Fibroblast of lung (primary cell): Measurements from ENCODE around the gene NPM1. TPM values are rescaled to one million over a fixed set of nuclear protein-coding genes. Genes with fewer than 3 reads are reported as not detected.

Experiments
- DNase-seq, 2 donors: peaks; one replicate each; pipeline versions ENCODE4 v3.0.0 to v3.0.0-alpha.2; 2010; ENCODE audit warnings: low read depth in 2 of 2
- H2AFZ ChIP-seq: 2 replicates; pipeline ENCODE4 v1.5.1; 2012; ENCODE audit warnings: low read length, control low read depth, inconsistent platforms
- H3K27ac ChIP-seq: 2 replicates; pipeline ENCODE4 v1.5.1; 2011; ENCODE audit warnings: low read length, control low read depth; ENCODE audit not compliant: insufficient read depth
- H3K27me3 ChIP-seq: 2 replicates; pipeline ENCODE4 v1.5.1; 2011; ENCODE audit warnings: mild to moderate bottlenecking, low read length; ENCODE audit not compliant: control insufficient read depth, insufficient read depth
- H3K36me3 ChIP-seq: 2 replicates; pipeline ENCODE4 v1.5.1; 2011; ENCODE audit warnings: low read length; ENCODE audit not compliant: control insufficient read depth, insufficient read depth
- H3K4me1 ChIP-seq: 2 replicates; pipeline ENCODE4 v1.5.1; 2011; ENCODE audit warnings: low read length; ENCODE audit not compliant: control insufficient read depth, insufficient read depth; ENCODE audit errors: extremely low read depth
- H3K4me2 ChIP-seq: 2 replicates; pipeline ENCODE4 v1.5.1; 2011; ENCODE audit warnings: low read length, control low read depth; ENCODE audit not compliant: insufficient read depth; ENCODE audit errors: extremely low read depth
- H3K4me3 ChIP-seq, 4 experiments: fragments of 200-600 bp in 1 of 4; sonication (generic) in 1 of 4; replicated peaks in 1 of 4; 2 replicates each; pipeline ENCODE4 v1.5.1; 2011 to 2016; ENCODE audit warnings: low read length in 4 of 4, low read depth in 3 of 4, mild to moderate bottlenecking in 3 of 4, control low read depth in 2 of 4, inconsistent platforms in 1 of 4, mixed read lengths in 1 of 4; ENCODE audit not compliant: insufficient read depth in 1 of 4; ENCODE audit errors: control extremely low read depth in 1 of 4
- H3K79me2 ChIP-seq: 2 replicates; pipeline ENCODE4 v1.5.1; 2012; ENCODE audit warnings: mild to moderate bottlenecking, low read length, inconsistent platforms; ENCODE audit not compliant: control insufficient read depth, insufficient read depth
- H3K9ac ChIP-seq: 2 replicates; pipeline ENCODE4 v1.5.1; 2011; ENCODE audit warnings: mild to moderate bottlenecking, low read length, control low read depth; ENCODE audit not compliant: insufficient read depth
- H3K9me3 ChIP-seq: 2 replicates; pipeline ENCODE4 v1.5.1; 2012; ENCODE audit warnings: low read depth, low read length; ENCODE audit not compliant: control insufficient read depth, insufficient read depth
- H4K20me1 ChIP-seq: 2 replicates; pipeline ENCODE4 v1.5.1; 2011; ENCODE audit warnings: low read length; ENCODE audit not compliant: control insufficient read depth, insufficient read depth; ENCODE audit errors: extremely low read depth
- CTCF ChIP-seq, 2 donors: IDR thresholded peaks in 1 of 2; conservative IDR thresholded peaks in 1 of 2; 1 replicate in 1 of 2; 2 replicates in 1 of 2; pipeline ENCODE4 v1.5.1; 2011 to 2012; ENCODE audit warnings: low read length in 2 of 2, control low read depth in 1 of 2, inconsistent platforms in 1 of 2, low read depth in 1 of 2, mild to moderate bottlenecking in 1 of 2
- EZH2 ChIP-seq: IDR thresholded peaks from 2 replicates; pipeline ENCODE4 v1.5.1; 2012; ENCODE audit warnings: low read length, control low read depth, mild to moderate bottlenecking; ENCODE audit errors: missing control alignments
- polyA plus RNA-seq, 2 donors: library from polyadenylated mRNA; depleted of rRNA in 1 of 2; stranded (reverse) in 1 of 2; unstranded in 1 of 2; fragments of >200 nt; gene quantifications; 2 replicates each; pipeline ENCODE4 v1.2.1, GENCODE V29; 2011 to 2012; ENCODE audit warnings: missing spikeins in 1 of 2
- total RNA-seq: library from RNA; depleted of rRNA; stranded (reverse); fragments of >200 nt; gene quantifications from 2 replicates; pipeline ENCODE4 v1.2.1, GENCODE V29; 2014

The NPM1 gene
- total and polyA plus RNA-seq, 2 donors (not counting 1 experiment from before 2014, with no cell fraction given), result 1,067 to 4,158 TPM

GRCh38 chr5:171428809-171429542 is 41.3 kb downstream of the NPM1 start:
- H3K36me3 ChIP-seq, result no peaks in the 10 kb centered on the region
- H3K9ac ChIP-seq, result no peak overlapping the region
- H4K20me1 ChIP-seq, result no peaks in the 10 kb centered on the region
- DNase-seq, result no peak
- TF ChIP-seq CTCF (conservative IDR thresholded peaks at IDR 0.05 in 1 of 2, IDR thresholded peaks at IDR 0.05 in 1 of 2; ENCODE audit: low read depth in 1 of 2, low read length in 2 of 2), result no peak
- TF ChIP-seq EZH2, result no peak
- no peaks in the 10 kb centered on the region for H3K27me3 ChIP-seq
- H3K4me2 ChIP-seq, result no peak overlapping the region
- H3K4me3 ChIP-seq, result no peak overlapping the region
- H3K79me2 ChIP-seq, result no peaks in the 10 kb centered on the region
- no peak overlapping the region for H2AFZ ChIP-seq
- no peak overlapping the region for H3K27ac ChIP-seq
- H3K9me3 ChIP-seq, result no peaks in the 10 kb centered on the region
- no peaks in the 10 kb centered on the region for H3K4me1 ChIP-seq

GRCh38 chr5:171429543-171429910 is 41.9 kb downstream of the NPM1 start:
- Histone ChIP-seq H3K4me1 (no peaks in the 10 kb centered on the region), H3K9me3 (no peaks in the 10 kb centered on the region), H3K9ac (no peak overlapping the region), H3K4me3 (no peak overlapping the region), H4K20me1 (no peaks in the 10 kb centered on the region), H3K27me3 (no peaks in the 10 kb centered on the region), H3K36me3 (no peaks in the 10 kb centered on the region), H3K27ac (no peak overlapping the region), H3K79me2 (no peaks in the 10 kb centered on the region), H3K4me2 (no peak overlapping the region), H2AFZ (no peak overlapping the region)
- no peak for DNase-seq
- TF ChIP-seq EZH2, result no peak

- Histone ChIP-seq H4K20me1 (no peaks in the 10 kb centered on the region), H3K4me2 (no peak overlapping the region), H3K79me2 (no peaks in the 10 kb centered on the region), H3K9ac (no peak overlapping the region), H3K27me3 (no peaks in the 10 kb centered on the region), H3K4me1 (no peaks in the 10 kb centered on the region), H3K27ac (no peak overlapping the region), H2AFZ (no peak overlapping the region), H3K9me3 (no peaks in the 10 kb centered on the region), H3K36me3 (no peaks in the 10 kb centered on the region), H3K4me3 (no peak overlapping the region)
- DNase-seq, result no peak
- TF ChIP-seq CTCF (conservative IDR thresholded peaks at IDR 0.05 in 1 of 2, IDR thresholded peaks at IDR 0.05 in 1 of 2; ENCODE audit: low read depth in 1 of 2, low read length in 2 of 2), result no peak
Observed at GRCh38 chr5:171431251-171431777, 43.7 kb downstream of the NPM1 start.
